Transverse colon (tissue), 4 donors: ENCODE data around the gene INCA1. TPM values are rescaled to one million over a fixed set of nuclear protein-coding genes. Genes with fewer than 3 reads are reported as not detected.

Source experiments
- DNase-seq: peaks from one replicate; pipeline ENCODE4 v3.0.0-alpha.2; 2019
- H3K27ac ChIP-seq, 4 donors: fragments of 200-600 bp; sonication (generic); 2 replicates each; pipeline ENCODE4 v1.5.1; 2016 to 2018; ENCODE audit warnings: inconsistent platforms in 4 of 4
- H3K27me3 ChIP-seq: fragments of 200-600 bp; sonication (generic); 2 replicates; pipeline ENCODE4 v1.5.1; 2017; ENCODE audit warnings: inconsistent platforms
- H3K36me3 ChIP-seq, 4 donors: fragments of 200-600 bp; sonication (generic); 2 replicates each; pipeline ENCODE4 v1.5.1; 2017 to 2019; ENCODE audit warnings: inconsistent platforms in 4 of 4
- H3K4me1 ChIP-seq, 4 donors: fragments of 200-600 bp; sonication (generic); 2 replicates each; pipeline ENCODE4 v1.5.1; 2017 to 2020; ENCODE audit warnings: inconsistent platforms in 4 of 4
- H3K4me3 ChIP-seq, 4 donors: fragments of 200-600 bp; sonication (generic); 1 replicate in 1 of 4; 2 replicates in 3 of 4; pipeline versions ENCODE4 v1.5.1 to v1.6.1; 2017 to 2019; ENCODE audit warnings: inconsistent platforms in 4 of 4
- H3K9me3 ChIP-seq, 2 donors: fragments of 200-600 bp; sonication (generic); 2 replicates each; pipeline ENCODE4 v1.5.1; 2017 to 2019; ENCODE audit warnings: inconsistent platforms in 2 of 2
- CTCF ChIP-seq, 5 experiments: fragments of 200-600 bp in 3 of 5; fragments of 450-650 bp in 2 of 5; sonication (generic) in 3 of 5; IDR thresholded peaks; 1 replicate in 2 of 5; 2 replicates in 3 of 5; pipeline ENCODE4 v1.5.1; 2016 to 2017; ENCODE audit warnings: antibody characterized with exemption in 5 of 5, inconsistent platforms in 3 of 5, mild to moderate bottlenecking in 2 of 5, moderate library complexity in 1 of 5
- EP300 ChIP-seq: sonication (generic); formaldehyde crosslinking; IDR thresholded peaks from one replicate; pipeline ENCODE4 v1.6.1; 2017; ENCODE audit warnings: antibody characterized with exemption, low read depth
- POLR2A ChIP-seq: fragments of 450-650 bp; IDR thresholded peaks from one replicate; pipeline ENCODE4 v1.6.1; 2016; ENCODE audit warnings: antibody characterized with exemption, mild to moderate bottlenecking, moderate library complexity
- POLR2AphosphoS5 ChIP-seq, 3 donors: sonication (generic); formaldehyde crosslinking; IDR thresholded peaks; one replicate each; pipeline ENCODE4 v1.6.1; 2016; ENCODE audit warnings: antibody characterized with exemption in 3 of 3
- WGBS, 2 donors: methylation state at CpG; one replicate each; pipeline ENCODE4 v1.1.5; 2018; ENCODE audit warnings: low coverage in 1 of 2; 5-methylcytosine and 5-hydroxymethylcytosine counted together
- in situ Hi-C, 4 donors: fragments of 200-750 bp; cut with MboI; loops; one replicate each; pipeline versions ENCODE4 v1.15.0 to v1.15.1; 2017; ENCODE audit warnings: low sequenced_read_pairs in 3 of 4, low pct_ligation_motif_present in 1 of 4, low pct_unique_long_range_greater_than_20kb in 1 of 4
- intact Hi-C: fragments of 100-400 bp; cut with DNase I; formaldehyde crosslinking; loops from one replicate; pipeline ENCODE4 v1.15.1; 2023; ENCODE audit warnings: low total_unique reads
- total RNA-seq, 4 donors: library from RNA; depleted of rRNA; stranded (reverse); fragments of >200 nt; gene quantifications; one replicate each; pipeline ENCODE4 v1.1.0, GENCODE V29; 2016

The INCA1 gene
- total RNA-seq, 4 donors from 2014 or later = 1.8 to 2.2 TPM; not detected in 2

DNA sequence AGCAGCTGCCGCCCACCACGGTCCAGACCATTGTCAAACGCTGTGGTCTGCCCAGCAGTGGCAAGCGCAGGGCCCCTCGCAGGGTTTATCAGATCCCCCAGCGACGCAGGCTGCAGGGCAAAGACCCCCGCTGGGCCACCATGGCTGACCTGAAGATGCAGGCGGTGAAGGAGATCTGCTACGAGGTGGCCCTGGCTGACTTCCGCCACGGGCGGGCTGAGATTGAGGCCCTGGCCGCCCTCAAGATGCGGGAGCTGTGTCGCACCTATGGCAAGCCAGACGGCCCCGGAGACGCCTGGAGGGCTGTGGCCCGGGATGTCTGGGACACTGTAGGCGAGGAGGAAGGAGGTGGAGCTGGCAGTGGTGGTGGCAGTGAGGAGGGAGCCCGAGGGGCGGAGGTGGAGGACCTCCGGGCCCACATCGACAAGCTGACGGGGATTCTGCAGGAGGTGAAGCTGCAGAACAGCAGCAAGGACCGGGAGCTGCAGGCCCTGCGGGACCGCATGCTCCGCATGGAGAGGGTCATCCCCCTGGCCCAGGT is 24.9 kb upstream of the INCA1 start:
- 90 to 96% methylated on average over 6 to 24 of the region's 30 CpGs for WGBS, 2 donors
- intact Hi-C loops (no loop called here), in situ Hi-C loops (no loop called here)
- H3K27ac ChIP-seq = no peak overlapping the region
- DNase-seq = no peak
- H3K4me3 ChIP-seq = no peak overlapping the region
- H3K4me1 ChIP-seq = no peaks in the 10 kb centered on the region
- no peaks in the 10 kb centered on the region for H3K27me3 ChIP-seq
- TF ChIP-seq CTCF (IDR thresholded peaks at IDR 0.05) (no peak), POLR2A (no peak), EP300 (no peak)
- peaks cover 0 to 54% (median 26%) of the 10 kb centered on the region in 4 donors for H3K36me3 ChIP-seq
- no peaks in the 10 kb centered on the region for H3K9me3 ChIP-seq

DNA sequence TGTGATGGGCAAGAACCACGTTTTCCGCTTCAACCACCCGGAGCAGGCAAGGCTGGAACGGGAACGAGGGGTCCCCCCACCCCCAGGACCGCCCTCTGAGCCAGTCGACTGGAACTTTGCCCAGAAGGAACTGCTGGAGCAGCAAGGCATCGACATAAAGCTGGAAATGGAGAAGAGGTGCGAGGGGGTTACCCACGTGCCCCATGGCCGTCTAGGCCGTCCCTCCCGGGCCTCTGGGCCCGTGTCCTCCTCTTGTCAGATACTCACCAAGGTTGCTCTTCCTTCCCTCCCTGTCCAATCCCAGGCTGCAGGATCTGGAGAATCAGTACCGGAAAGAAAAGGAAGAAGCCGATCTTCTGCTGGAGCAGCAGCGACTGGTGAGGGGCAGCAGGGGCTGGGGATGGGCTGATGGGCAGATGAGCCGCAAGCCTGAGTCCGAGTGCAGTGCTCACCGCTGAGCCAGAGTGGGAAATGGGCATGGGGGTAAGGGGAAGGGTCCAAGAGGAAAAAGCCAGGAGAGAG is 23.2 kb upstream of the INCA1 start:
- H3K36me3 ChIP-seq = peaks cover 0 to 66% (median 31%) of the 10 kb centered on the region in 4 donors
- WGBS, 2 donors = 86 to 88% methylated on average over 7 to 20 of the region's 20 CpGs
- H3K4me1 ChIP-seq = no peaks in the 10 kb centered on the region
- no peaks in the 10 kb centered on the region for H3K27me3 ChIP-seq
- H3K9me3 ChIP-seq = no peaks in the 10 kb centered on the region
- in situ Hi-C loops (no loop called here), intact Hi-C loops (no loop called here)
- TF ChIP-seq EP300 (no peak), POLR2AphosphoS5 (IDR thresholded peaks at IDR 0.05) (no peak), CTCF (IDR thresholded peaks at IDR 0.05) (no peak), POLR2A (no peak)
- no peak overlapping the region for H3K27ac ChIP-seq
- no peak for DNase-seq
- no peak overlapping the region for H3K4me3 ChIP-seq

DNA sequence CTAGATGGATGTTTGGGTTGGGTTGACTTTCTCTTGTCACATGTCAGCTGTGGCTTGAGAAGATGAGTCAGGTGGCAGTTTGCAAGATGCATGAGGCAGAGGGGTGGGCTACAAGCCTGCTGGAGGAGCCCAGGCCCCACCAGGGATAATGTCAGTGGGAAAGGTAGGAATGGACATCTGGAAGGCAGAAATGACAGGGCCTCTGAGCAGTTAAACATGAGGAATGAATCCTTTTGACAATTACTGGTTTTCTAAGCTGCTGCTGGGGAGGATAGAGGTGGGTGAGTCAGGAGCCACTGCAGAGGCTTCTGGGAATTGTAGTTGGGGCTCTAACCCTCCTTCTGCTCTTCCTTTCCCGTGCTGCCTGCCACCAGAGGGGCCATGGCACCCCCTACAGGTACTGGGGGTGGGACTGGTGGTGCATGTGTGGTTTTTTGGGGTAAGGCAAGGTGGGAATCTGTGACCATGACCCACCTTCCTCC is 22.2 kb upstream of the INCA1 start:
- DNase-seq = no peak
- Histone ChIP-seq H3K9me3 (no peaks in the 10 kb centered on the region), H3K27me3 (no peaks in the 10 kb centered on the region), H3K27ac (no peak overlapping the region), H3K4me3 (no peak overlapping the region), H3K4me1 (no peaks in the 10 kb centered on the region), H3K36me3 (peaks cover 0 to 74% (median 34%) of the 10 kb centered on the region in 4 donors)
- intact Hi-C loops = no loop called here
- in situ Hi-C loops = no loop called here
- TF ChIP-seq CTCF (IDR thresholded peaks at IDR 0.05) (no peak), POLR2AphosphoS5 (IDR thresholded peaks at IDR 0.05) (no peak), POLR2A (no peak), EP300 (no peak)
- 47% methylated on average over 1 of the region's 1 CpG; no CpG with 5 or more reads in 1 of the 2 donors for WGBS, 2 donors

DNA sequence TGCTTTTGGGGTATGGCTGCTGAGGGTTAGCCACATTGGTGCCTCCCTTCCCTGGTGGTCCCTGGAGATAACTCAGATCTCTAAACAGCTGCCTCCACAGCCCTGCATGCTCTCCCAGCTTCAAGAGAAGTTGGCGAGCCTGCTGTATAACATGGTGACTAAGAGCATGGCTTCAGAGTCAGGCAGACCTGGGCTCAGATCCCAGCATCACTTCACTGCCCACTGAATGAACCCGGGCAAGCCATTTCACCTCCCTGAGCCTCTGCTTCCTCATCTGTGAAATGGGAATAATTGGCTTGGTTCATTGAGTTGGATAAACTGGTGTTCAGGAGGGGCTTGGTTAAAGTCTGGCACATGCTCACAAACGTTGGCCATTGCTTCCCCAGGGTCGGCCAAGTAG is 17.0 kb upstream of the INCA1 start:
- Histone ChIP-seq H3K4me1 (no peaks in the 10 kb centered on the region), H3K4me3 (no peak overlapping the region), H3K9me3 (no peaks in the 10 kb centered on the region), H3K27ac (no peak overlapping the region), H3K27me3 (no peaks in the 10 kb centered on the region), H3K36me3 (peaks cover 0 to 46% (median 20%) of the 10 kb centered on the region in 4 donors)
- in situ Hi-C loops = no loop called here
- intact Hi-C loops = no loop called here
- no peak for DNase-seq
- 84% methylated on average over 4 of the region's 4 CpGs; no CpG with 5 or more reads in 1 of the 2 donors for WGBS, 2 donors
- TF ChIP-seq EP300 (no peak), POLR2AphosphoS5 (IDR thresholded peaks at IDR 0.05) (no peak), POLR2A (no peak), CTCF (IDR thresholded peaks at IDR 0.05) (no peak)
